Measurements from ENCODE around the gene CTBS. TPM values are rescaled to one million over a fixed set of nuclear protein-coding genes. Genes with fewer than 3 reads are reported as not detected.

Gene CTBS
- total RNA-seq, 2 donors from 2014 or later = 13.6 to 22.7 TPM

DNA sequence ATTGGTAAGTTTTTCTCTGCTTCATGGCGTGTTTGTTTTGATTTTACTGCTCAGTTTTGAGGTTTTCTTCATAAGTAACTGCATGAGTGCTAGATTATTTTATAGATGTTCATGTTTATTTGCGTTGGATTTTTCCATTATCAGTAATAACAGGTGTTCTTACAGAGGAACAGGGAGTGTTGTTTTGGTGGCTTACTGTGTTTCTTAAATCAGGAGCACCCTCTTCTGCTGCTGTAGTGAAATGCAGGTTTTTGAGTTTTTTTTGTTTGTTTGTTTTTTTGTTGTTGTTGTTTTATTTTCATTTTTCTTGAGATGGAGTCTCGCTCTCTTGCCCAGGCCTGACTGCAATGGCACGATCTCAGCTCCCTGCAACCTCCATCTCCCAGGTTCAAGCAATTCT is 32.6 kb downstream of the CTBS start:
- no peaks in the 10 kb centered on the region for H3K4me1 ChIP-seq
- TF ChIP-seq, protein P1, sequence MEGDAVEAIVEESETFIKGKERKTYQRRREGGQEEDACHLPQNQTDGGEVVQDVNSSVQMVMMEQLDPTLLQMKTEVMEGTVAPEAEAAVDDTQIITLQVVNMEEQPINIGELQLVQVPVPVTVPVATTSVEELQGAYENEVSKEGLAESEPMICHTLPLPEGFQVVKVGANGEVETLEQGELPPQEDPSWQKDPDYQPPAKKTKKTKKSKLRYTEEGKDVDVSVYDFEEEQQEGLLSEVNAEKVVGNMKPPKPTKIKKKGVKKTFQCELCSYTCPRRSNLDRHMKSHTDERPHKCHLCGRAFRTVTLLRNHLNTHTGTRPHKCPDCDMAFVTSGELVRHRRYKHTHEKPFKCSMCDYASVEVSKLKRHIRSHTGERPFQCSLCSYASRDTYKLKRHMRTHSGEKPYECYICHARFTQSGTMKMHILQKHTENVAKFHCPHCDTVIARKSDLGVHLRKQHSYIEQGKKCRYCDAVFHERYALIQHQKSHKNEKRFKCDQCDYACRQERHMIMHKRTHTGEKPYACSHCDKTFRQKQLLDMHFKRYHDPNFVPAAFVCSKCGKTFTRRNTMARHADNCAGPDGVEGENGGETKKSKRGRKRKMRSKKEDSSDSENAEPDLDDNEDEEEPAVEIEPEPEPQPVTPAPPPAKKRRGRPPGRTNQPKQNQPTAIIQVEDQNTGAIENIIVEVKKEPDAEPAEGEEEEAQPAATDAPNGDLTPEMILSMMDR (IDR thresholded peaks at IDR 0.05) = no peak
- no peak overlapping the region for H3K27ac ChIP-seq
- no peaks in the 10 kb centered on the region for H3K27me3 ChIP-seq
- no peak for DNase-seq
- H3K9me3 ChIP-seq = no peaks in the 10 kb centered on the region
- no peak overlapping the region for H3K4me3 ChIP-seq
- no peaks in the 10 kb centered on the region for H3K36me3 ChIP-seq
- intact Hi-C loops (cut with DNase I) = no loop called here
- H3K9ac ChIP-seq (ENCODE audit: low read depth in 2 of 2, low read length in 2 of 2) = no peak overlapping the region

DNA sequence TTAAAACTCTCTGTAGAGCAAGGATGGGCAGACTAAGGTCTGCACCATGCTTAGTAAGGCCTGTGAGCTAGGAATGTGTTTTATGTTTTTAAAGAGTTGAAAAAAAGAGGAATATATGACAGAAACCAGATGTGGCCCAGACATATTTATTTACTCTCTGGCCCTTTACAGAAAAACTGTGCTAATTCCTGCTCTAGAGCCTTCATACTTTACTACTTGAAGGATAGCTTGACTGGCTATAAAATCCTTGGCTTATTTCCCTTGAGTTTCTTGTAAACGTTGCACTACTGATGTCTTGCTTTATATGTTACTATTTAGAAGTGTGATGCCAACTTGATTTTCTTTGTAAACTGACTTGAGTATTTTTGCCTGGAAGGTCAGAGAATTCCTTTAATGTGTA is 33.5 kb downstream of the CTBS start:
- TF ChIP-seq, protein P1 (IDR thresholded peaks at IDR 0.05) = no peak
- Histone ChIP-seq H3K4me3 (no peak overlapping the region), H3K9ac (ENCODE audit: low read depth in 2 of 2, low read length in 2 of 2) (no peak overlapping the region), H3K27ac (no peak overlapping the region), H3K4me1 (no peaks in the 10 kb centered on the region), H3K9me3 (no peaks in the 10 kb centered on the region), H3K36me3 (no peaks in the 10 kb centered on the region), H3K27me3 (no peaks in the 10 kb centered on the region)
- no peak for DNase-seq
- intact Hi-C loops (cut with DNase I) = no loop called here

DNA sequence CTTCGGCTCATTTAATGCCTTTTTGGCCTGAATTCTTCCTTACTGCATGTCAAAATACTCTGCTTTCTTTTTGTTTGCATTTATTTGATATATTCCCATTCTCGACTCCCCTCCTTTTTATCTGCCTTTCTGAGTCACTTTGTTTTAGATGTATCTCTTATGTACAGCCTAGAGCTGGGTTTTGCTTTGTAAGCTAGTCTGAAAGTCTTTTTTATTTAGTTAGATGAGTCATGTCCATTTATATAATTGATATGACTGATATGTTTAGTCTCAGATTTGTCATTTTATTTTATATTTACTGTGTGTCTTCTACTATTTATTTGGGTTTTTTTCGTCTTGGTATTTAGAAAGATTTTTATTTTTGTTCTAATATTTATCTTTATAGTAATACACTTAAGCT is 34.3 kb downstream of the CTBS start:
- H3K9me3 ChIP-seq = no peaks in the 10 kb centered on the region
- no peak overlapping the region for H3K9ac ChIP-seq (ENCODE audit: low read depth in 2 of 2, low read length in 2 of 2)
- intact Hi-C loops (cut with DNase I) = no loop called here
- TF ChIP-seq, protein P1 (IDR thresholded peaks at IDR 0.05) = no peak
- H3K27ac ChIP-seq = no peak overlapping the region
- H3K27me3 ChIP-seq = no peaks in the 10 kb centered on the region
- DNase-seq = no peak
- no peaks in the 10 kb centered on the region for H3K36me3 ChIP-seq
- H3K4me1 ChIP-seq = no peaks in the 10 kb centered on the region
- H3K4me3 ChIP-seq = no peak overlapping the region

DNA sequence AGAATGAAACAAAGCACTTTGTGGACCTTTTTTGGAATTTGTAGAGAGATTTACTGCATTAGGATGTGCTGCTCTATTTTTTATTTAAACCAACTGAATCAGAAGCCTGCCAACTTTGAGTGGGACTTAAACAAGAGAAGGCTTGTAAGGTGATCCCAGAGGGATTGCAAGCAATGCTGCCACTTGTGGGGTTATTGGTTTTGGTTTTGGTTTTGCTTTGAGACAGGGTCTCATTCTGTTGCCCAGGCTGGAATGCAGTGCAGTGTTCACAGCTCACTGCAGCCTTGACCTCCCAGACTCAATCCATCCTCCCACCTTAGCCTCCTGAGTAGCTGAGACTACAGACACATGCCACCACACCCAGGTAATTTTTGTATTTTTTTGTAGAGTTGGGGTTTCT is 35.6 kb downstream of the CTBS start:
- Histone ChIP-seq H3K9me3 (no peaks in the 10 kb centered on the region), H3K9ac (ENCODE audit: low read depth in 2 of 2, low read length in 2 of 2) (no peak overlapping the region), H3K36me3 (no peaks in the 10 kb centered on the region), H3K27ac (no peak overlapping the region), H3K4me1 (no peaks in the 10 kb centered on the region), H3K27me3 (no peaks in the 10 kb centered on the region), H3K4me3 (no peak overlapping the region)
- intact Hi-C loops (cut with DNase I) = no loop called here
- DNase-seq = no peak
- TF ChIP-seq, protein P1 (IDR thresholded peaks at IDR 0.05) = no peak

DNA sequence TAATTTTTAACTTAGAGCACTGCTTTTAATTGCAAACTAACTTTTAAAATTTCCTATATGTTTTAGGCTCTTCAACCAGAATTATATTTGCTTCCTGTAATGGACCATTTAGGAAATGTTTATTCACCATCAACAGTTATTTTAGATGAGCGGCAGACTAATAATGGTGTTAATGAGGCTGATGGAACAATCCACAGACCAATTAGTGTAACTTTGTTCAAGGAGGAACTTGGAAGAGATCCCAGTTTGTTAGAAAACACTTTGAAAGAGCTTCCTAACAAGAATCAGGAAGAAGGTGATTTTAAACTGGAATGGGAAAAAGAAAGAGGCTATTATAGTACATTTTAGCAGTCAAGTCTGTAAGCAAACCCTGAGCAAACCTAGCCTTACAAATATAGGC is 48.5 kb downstream of the CTBS start:
- H3K4me1 ChIP-seq = no peaks in the 10 kb centered on the region
- DNase-seq = no peak
- no peaks in the 10 kb centered on the region for H3K9me3 ChIP-seq
- no peak overlapping the region for H3K9ac ChIP-seq (ENCODE audit: low read depth in 2 of 2, low read length in 2 of 2)
- H3K27me3 ChIP-seq = no peaks in the 10 kb centered on the region
- H3K27ac ChIP-seq = no peak overlapping the region
- no peak overlapping the region for H3K4me3 ChIP-seq
- TF ChIP-seq, protein P1 (IDR thresholded peaks at IDR 0.05) = no peak
- intact Hi-C loops (cut with DNase I) = loop anchor here (10.0 kb wide), 1 partner anchor 81 kb away; no protein-coding TSS in a partner anchor
- H3K36me3 ChIP-seq = no peaks in the 10 kb centered on the region

DNA sequence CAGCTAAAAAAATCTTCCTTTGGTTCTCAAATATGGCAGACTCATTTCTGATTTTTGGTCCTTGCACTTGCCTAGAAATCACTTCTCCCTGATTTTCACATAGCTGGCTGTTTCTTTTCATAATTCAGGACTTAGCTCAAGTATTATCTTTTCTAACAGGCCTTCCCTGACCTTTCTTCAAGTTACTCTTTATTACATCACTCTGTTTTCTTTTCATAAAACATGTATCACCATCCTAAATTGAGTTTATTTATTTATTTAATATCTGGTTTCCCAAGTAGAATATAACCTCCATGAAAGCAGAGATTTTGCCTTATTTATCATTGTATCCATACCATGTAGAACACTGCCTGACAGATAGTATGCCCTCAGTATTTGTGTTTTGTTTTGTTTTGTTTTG is 49.6 kb downstream of the CTBS start:
- Histone ChIP-seq H3K4me1 (no peaks in the 10 kb centered on the region), H3K27me3 (no peaks in the 10 kb centered on the region), H3K4me3 (no peak overlapping the region), H3K9me3 (no peaks in the 10 kb centered on the region), H3K27ac (no peak overlapping the region), H3K9ac (ENCODE audit: low read depth in 2 of 2, low read length in 2 of 2) (no peak overlapping the region), H3K36me3 (no peaks in the 10 kb centered on the region)
- TF ChIP-seq, protein P1 (IDR thresholded peaks at IDR 0.05) = no peak
- intact Hi-C loops (cut with DNase I) = loop anchor here (10.0 kb wide), 1 partner anchor 80 kb away; no protein-coding TSS in a partner anchor
- DNase-seq = no peak

All from colonic mucosa (tissue), 4 donors.